ENCODE data around the gene CRACR2A.

The CRACR2A gene

DNA sequence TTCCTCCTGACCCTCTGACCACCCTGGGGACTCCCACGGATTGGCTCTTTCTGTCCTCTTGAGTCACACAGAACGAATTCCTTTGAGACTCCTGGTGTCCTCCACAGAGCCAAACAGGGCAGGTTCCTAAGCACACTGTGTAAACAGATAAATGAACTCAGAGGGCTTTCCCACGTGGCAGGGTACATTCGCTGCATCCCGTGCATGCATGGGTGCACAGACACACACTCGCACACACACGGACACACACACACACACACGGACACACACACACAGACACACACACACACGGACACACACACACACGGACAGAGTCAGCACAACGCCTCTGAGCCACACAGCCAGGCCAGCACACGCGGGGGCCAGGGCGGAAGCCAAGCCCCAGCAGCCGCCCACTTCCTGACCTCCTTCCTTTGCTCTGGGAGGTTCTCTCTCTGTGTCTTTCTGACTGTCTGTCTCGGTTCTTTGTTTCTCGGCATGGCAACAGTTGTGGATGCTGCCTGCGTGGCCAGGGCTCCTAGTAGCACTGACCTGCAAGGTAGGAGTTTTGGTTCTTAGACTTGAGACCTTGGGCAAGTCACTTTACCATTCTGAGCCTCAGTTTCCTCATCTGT, 706 bp downstream of the CRACR2A start:
- DNase-seq: peak; percentile 74

GRCh38 chr12:3751151-3752095, 1.5 kb downstream of the CRACR2A start:
- no peak for DNase-seq

DNA sequence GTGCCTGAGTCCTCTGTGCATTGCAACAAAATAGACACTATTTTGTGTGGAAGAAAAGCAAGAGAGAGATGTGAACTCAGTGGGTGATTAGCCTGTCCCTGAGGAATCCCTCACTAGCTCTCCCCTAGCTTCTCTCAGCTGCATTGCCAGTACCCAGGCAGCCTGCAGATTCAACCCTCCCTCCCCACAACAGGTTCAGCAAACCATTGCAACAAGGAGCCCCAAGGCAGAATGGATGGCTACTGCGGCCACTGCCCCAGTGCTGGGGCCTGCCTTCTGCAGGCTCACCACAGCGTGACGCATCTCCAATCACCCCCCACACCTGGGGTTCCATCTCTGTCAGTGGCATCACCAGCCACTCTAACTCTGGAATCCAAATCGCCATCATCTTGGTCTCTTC, 2.3 kb downstream of the CRACR2A start:
- DNase-seq: no peak

GRCh38 chr12:3748620-3749019, 4.3 kb downstream of the CRACR2A start:
- no peak for DNase-seq

GRCh38 chr12:3747976-3748619, 4.8 kb downstream of the CRACR2A start:
- no peak for DNase-seq

DNA sequence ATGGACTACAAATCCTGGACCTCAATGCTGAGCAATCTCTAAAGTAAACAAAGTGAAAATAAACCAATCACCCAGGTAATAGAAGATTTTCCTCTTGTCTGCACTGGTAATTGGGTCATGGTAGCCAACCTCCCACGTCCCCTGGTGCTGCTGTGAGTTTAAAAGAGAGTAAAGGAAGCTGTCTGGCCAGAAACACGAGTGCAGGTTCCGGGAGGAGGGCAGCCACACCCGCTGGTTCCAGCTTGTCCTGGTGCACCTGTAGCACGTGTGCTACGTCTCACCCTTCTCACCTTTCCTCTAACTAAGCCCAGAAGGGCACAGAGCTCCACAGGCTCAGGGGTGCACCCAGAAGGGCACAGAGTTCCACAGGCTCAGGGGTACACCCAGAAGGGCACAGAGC, 5.4 kb downstream of the CRACR2A start:
- DNase-seq: no peak

DNA sequence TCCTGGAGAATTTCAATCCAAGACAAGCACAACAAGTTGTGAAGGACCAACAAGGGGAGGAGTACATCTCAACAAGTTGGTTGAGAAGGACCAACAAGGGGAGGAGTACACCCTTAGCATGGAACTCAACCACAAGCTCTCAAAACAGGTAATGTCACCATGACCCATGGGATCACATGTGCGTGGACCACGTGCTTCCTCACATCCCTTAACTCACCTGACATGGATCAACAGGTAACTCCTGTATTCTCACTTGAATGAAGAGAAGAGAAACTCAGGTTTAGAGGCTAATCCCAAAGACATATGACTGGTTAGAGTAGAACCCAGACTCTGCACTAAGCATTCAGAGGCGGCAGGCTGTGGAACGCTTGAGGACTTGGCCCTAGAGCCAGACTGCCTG, 6.2 kb downstream of the CRACR2A start:
- no peak for DNase-seq

GRCh38 chr12:3745152-3745551, 7.8 kb downstream of the CRACR2A start:
- no peak for DNase-seq

DNA sequence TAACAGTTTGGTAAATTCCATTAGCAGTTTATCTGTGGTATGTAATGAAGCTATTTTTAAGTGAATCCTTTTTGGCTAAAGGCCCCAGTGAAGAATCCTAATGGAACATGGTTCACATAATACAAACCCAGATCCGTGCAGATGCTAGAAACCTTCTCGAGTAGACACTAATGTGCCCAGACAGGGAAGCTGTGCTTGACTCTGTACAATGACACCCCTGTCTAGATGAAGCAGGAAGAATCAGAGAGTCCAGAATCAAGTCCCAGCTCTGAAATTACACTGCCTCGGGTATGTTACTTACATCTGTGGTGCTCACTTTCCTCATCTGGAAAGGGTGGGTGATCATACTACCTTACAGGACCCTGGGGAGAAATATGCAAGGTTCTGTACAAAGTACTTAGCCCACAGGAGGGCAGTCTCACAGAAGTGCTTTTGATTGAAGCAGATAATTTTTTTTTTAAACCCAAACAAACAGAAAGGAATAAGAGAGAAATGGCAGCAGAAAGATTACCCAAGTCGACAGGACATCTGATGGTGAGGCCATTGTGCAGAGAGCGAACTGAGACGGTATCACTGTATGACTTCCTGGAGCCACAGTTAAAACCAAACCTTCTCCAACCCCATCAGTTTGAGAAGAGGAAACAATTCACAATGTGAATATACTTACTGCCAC, 8.5 kb downstream of the CRACR2A start:
- DNase-seq: no peak

GRCh38 chr12:3743803-3744202, 9.1 kb downstream of the CRACR2A start:
- peak; percentile 30 for DNase-seq

- DNase-seq: no peak
Observed at GRCh38 chr12:3741882-3742672, 10.8 kb downstream of the CRACR2A start.

DNA sequence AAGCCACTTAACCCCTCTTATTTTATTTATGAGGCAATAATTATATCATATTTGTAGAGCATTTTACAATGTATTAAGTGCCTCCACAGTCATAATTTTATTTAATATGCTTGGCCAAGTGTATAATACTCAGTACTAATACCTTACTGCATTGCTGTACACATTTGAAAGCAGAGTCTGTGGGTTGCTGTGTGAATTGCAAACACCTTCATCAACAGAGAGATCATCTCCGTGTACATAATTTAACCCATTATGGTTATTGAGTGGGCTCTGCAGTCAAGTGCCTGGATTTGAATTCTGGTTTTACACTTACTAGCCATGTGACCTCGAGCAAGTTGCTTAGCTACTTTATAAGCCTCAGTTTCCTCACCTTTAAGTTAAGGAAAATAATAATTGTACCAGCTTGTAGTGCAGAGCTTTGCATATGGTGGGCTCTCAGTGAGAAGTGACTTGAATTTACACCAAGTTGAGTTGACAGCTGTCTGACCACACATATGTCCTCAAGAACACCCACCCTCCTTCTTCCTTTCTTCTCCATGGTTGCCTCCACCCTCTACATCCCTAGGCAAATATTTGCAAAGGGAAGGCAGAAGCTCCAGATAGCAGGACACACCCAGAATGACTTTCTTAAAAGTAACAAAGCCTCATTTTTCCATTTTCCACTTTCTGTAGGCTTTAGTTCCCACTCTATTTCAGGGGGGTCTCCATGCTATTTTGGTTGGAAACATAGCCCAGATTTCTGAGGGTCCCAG, 12.3 kb downstream of the CRACR2A start:
- DNase-seq: no peak

DNA sequence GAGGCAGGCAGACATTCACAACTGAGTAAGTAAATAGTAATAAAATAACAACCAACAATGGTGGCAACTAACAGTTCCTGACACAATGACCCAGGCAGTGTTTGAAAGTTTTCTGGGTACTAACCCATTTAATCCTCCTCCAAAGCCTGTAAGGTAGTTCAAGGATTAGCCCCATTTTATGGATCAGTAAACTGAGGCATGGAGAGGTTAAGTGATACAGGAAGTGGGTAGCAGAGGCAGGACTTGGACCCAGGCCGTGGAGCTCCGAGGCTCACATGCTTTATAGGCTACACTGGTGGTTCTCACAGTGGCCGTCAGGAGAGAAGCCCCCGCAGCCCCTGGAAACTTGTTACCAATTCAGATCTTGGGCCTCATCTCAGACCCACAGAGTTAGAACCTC, 17.5 kb downstream of the CRACR2A start:
- DNase-seq: no peak

- no peak for DNase-seq
Observed at GRCh38 chr12:3732901-3733300, 20.0 kb downstream of the CRACR2A start.

- DNase-seq: peak; percentile 55
Observed at GRCh38 chr12:3730111-3730510, 22.8 kb downstream of the CRACR2A start.

DNA sequence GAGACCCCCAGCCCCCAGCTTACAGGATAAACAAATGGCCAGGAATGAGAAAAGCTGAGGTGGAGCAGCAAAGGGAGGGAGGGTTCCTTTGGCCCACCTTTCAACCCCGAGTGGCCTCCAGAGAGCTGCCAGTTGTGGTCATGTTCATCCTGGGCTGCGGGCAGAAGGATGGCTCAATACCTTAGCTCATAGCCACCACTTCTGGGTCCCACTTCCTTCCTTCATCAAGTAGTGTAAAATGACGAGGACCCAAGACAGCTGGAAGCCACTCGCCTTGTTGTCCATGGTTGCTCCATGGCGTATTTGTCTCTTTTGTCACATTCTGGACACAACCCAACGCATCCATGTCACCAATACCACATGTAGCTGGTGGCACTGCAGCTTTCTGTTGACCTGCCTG, 24.2 kb downstream of the CRACR2A start:
- DNase-seq: peak; percentile 98

- DNase-seq: peak; percentile 96
Observed at GRCh38 chr12:3727877-3728632, 24.9 kb downstream of the CRACR2A start.

DNA sequence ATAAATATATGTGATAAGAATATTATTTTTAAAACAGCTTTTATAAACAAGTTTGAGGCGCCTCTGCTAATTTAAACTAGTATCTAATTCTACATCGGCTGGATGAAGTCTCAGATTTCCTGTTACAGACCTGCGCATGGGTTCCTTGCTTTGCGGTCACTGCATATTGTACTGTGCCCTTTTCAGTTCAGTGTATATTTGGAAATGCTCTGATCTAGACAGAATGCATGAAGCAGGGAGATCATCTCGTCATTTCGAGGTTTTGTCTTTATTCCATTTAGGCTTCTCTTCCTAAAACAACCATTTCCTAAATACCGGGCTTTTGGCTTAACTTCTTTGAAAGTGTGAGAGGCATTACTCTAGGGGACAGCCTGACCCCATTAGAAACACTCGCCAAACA, 25.6 kb downstream of the CRACR2A start:
- no peak for DNase-seq

DNA sequence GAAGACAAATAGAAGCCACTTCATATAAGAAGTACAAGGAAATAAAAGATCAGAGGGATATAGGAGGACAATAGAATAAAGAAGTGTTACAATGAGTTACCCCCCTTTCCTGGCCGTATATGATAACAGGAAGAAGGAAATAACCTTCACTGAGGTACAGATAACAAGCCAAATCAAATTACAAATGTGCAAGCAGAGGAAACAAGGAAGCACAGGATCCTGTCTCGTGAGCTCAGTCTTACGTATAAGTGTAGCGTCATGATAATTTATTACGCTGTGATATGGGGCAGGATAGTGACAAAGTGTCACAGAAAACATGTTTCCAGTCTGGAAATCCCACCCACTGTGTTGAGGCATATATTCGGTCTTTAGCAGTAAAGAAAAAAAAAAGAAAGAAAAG, 26.5 kb downstream of the CRACR2A start:
- DNase-seq: no peak

DNA sequence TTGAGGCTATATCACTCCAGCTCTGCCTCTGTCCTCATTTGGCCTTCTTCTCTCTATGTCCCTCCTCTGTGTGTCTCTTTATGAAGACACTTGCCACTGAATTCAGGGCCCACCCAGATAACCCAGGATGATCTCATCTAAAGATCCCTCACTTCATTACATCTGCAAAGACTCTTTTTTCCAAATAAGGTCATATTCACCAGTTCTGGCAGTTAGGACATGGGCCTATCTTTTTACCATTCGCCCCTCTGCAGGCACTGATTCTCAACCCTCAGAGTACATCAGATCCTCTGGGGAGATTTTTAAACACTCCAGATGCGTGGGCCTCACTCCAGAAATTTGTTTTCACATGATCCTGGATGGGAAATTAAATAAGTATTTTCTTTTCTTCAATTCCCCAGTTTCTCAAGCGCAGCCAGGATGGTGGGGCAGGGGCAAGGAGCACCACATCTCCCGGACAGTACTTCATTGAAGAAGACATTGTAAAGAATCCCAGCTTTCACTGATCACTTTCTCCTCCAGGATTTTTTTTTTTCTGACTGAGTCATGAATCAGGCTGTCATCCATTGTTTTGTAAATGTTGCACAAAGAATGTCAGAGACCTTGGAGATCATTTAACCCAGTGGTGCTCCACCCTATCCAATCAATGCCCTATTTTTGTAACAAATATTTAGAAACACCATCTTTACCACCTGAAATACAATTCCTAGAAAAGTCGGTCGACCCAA, 27.4 kb downstream of the CRACR2A start:
- DNase-seq: no peak
